ENCODE data around the gene ADAP1.

Gene ADAP1

GRCh38 chr7:919924-920341 lies 34.5 kb downstream of the ADAP1 start:
- DNase-seq = no peak

- no peak for DNase-seq
Measured at GRCh38 chr7:919114-919442, 35.4 kb downstream of the ADAP1 start.

- DNase-seq = no peak
Measured at GRCh38 chr7:918441-919113, 35.9 kb downstream of the ADAP1 start.

- DNase-seq = no peak
Measured at GRCh38 chr7:918118-918425, 36.4 kb downstream of the ADAP1 start.

- no peak for DNase-seq
Measured at GRCh38 chr7:917255-918117, 37.0 kb downstream of the ADAP1 start.

GRCh38 chr7:916291-916941 lies 38.1 kb downstream of the ADAP1 start:
- no peak for DNase-seq

GRCh38 chr7:915291-916218 lies 38.9 kb downstream of the ADAP1 start:
- no peak for DNase-seq

- DNase-seq = no peak
Measured at GRCh38 chr7:914521-915194, 39.8 kb downstream of the ADAP1 start.

GRCh38 chr7:913736-914520 lies 40.6 kb downstream of the ADAP1 start:
- DNase-seq = no peak

GRCh38 chr7:911791-912480 lies 42.5 kb downstream of the ADAP1 start:
- DNase-seq = no peak

GRCh38 chr7:910931-911431 lies 43.5 kb downstream of the ADAP1 start:
- no peak for DNase-seq

- DNase-seq = no peak
Measured at GRCh38 chr7:910441-910861, 44.0 kb downstream of the ADAP1 start.

GRCh38 chr7:909358-910329 lies 44.8 kb downstream of the ADAP1 start:
- DNase-seq = peak; percentile 17

GRCh38 chr7:908591-909357 lies 45.7 kb downstream of the ADAP1 start:
- peak; percentile 64 for DNase-seq

GRCh38 chr7:908159-908581 lies 46.3 kb downstream of the ADAP1 start:
- DNase-seq = no peak

- no peak for DNase-seq
Measured at GRCh38 chr7:907158-907980, 47.1 kb downstream of the ADAP1 start.

- no peak for DNase-seq
Measured at GRCh38 chr7:906776-907157, 47.7 kb downstream of the ADAP1 start.

- no peak for DNase-seq
Measured at GRCh38 chr7:904847-905246, 49.6 kb downstream of the ADAP1 start.

Measured in stimulated activated naive CD4-positive, alpha-beta T cell treated with Interleukin-2 at 50 U/mL for 16 hours (primary cell).